Mammary epithelial cell (primary cell): ENCODE data around the gene ATF6.

Source experiments
- EZH2 ChIP-seq: IDR thresholded peaks from 2 replicates; pipeline ENCODE4 v1.6.1; 2012; ENCODE audit warnings: low read length, inconsistent platforms, borderline replicate concordance
- TF ChIP-seq, protein P1 (sequence below), 2 donors: IDR thresholded peaks in 1 of 2; conservative IDR thresholded peaks in 1 of 2; 2 replicates each; pipeline ENCODE4 v1.5.1; 2011 to 2012; ENCODE audit warnings: inconsistent platforms in 2 of 2, low read length in 2 of 2, mild to moderate bottlenecking in 2 of 2, control low read depth in 1 of 2, low read depth in 1 of 2; ENCODE audit not compliant: insufficient read depth in 1 of 2; ENCODE audit errors: extremely low read depth in 1 of 2

DNA sequence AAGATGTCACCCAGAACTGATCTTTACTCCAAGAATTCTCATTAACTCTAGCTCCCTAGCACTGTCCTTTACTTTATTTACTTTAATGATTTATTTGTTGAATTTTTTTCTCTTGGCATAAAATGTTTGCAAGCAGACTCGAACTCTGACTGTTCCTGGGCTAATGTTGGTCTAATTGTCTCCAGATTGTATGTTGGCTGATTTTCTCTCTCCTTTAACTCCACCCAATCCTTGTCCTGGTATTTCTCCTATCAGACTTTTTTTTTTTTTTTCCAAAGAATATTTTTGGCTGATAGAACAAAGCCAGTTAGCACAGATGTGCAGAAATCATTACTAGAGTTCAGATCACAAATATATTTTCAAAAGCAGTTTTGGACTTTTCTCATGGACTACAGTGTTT, 82.6 kb downstream of the ATF6 start:
- TF ChIP-seq, protein P1, sequence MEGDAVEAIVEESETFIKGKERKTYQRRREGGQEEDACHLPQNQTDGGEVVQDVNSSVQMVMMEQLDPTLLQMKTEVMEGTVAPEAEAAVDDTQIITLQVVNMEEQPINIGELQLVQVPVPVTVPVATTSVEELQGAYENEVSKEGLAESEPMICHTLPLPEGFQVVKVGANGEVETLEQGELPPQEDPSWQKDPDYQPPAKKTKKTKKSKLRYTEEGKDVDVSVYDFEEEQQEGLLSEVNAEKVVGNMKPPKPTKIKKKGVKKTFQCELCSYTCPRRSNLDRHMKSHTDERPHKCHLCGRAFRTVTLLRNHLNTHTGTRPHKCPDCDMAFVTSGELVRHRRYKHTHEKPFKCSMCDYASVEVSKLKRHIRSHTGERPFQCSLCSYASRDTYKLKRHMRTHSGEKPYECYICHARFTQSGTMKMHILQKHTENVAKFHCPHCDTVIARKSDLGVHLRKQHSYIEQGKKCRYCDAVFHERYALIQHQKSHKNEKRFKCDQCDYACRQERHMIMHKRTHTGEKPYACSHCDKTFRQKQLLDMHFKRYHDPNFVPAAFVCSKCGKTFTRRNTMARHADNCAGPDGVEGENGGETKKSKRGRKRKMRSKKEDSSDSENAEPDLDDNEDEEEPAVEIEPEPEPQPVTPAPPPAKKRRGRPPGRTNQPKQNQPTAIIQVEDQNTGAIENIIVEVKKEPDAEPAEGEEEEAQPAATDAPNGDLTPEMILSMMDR (conservative IDR thresholded peaks at IDR 0.05 in 1 of 2, IDR thresholded peaks at IDR 0.05 in 1 of 2; ENCODE audit: extremely low read depth in 1 of 2, insufficient read depth in 1 of 2, low read depth in 1 of 2, low read length in 2 of 2): no peak
- TF ChIP-seq EZH2: no peak
